ENCODE data around the gene SELENON. TPM values are rescaled to one million over a fixed set of nuclear protein-coding genes. Genes with fewer than 3 reads are reported as not detected.

The SELENON gene
- total RNA-seq, 1 donor from 2014 or later, result 95.7 TPM

- Mint-ChIP-seq H3K36me3 (ENCODE audit: low read depth) (peaks cover 2% of the 10 kb centered on the region), H3K4me1 (ENCODE audit: low read depth) (peaks cover 31% of the 10 kb centered on the region), H3K4me3 (ENCODE audit: unreplicated experiment) (no peak overlapping the region), H3K27ac (ENCODE audit: unreplicated experiment) (no peak overlapping the region), H3K27me3 (ENCODE audit: low read depth) (no peaks in the 10 kb centered on the region), H3K9me3 (ENCODE audit: low read depth) (no peaks in the 10 kb centered on the region)
- TF ChIP-seq, protein P1, sequence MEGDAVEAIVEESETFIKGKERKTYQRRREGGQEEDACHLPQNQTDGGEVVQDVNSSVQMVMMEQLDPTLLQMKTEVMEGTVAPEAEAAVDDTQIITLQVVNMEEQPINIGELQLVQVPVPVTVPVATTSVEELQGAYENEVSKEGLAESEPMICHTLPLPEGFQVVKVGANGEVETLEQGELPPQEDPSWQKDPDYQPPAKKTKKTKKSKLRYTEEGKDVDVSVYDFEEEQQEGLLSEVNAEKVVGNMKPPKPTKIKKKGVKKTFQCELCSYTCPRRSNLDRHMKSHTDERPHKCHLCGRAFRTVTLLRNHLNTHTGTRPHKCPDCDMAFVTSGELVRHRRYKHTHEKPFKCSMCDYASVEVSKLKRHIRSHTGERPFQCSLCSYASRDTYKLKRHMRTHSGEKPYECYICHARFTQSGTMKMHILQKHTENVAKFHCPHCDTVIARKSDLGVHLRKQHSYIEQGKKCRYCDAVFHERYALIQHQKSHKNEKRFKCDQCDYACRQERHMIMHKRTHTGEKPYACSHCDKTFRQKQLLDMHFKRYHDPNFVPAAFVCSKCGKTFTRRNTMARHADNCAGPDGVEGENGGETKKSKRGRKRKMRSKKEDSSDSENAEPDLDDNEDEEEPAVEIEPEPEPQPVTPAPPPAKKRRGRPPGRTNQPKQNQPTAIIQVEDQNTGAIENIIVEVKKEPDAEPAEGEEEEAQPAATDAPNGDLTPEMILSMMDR (IDR thresholded peaks at IDR 0.05), result no peak
- no peak for DNase-seq (ENCODE audit: low spot score)
Measured at GRCh38 chr1:25782608-25783201, 17.3 kb upstream of the SELENON start.

DNA sequence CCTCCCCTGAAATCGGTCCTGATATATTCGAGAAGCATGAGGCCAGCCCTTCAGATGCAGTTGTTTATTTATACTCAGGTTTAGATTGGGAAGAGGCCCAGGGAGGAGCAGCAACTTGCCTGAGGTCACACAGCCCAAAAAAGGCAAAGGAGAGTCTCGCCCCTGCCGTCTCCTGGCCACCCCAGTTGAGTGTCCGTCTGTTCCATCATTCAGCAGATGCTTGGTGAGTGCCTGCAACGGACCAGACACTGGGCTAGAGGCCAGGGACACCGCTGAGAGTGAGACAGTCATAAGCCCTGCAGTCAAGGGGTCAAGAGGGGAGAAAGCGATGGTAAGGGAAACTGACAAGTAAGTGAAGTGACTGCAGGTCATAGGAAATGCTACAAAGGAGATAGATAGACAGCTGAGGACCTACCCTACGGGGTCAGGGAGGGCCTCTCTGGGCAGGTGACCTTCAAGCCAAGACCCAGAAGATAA lies 15.4 kb upstream of the SELENON start:
- TF ChIP-seq, protein P1 (IDR thresholded peaks at IDR 0.05), result no peak
- H3K27ac Mint-ChIP-seq (ENCODE audit: unreplicated experiment), result no peak overlapping the region
- H3K27me3 Mint-ChIP-seq (ENCODE audit: low read depth), result no peaks in the 10 kb centered on the region
- no peaks in the 10 kb centered on the region for H3K9me3 Mint-ChIP-seq (ENCODE audit: low read depth)
- H3K4me1 Mint-ChIP-seq (ENCODE audit: low read depth), result peaks cover 37% of the 10 kb centered on the region
- DNase-seq (ENCODE audit: low spot score), result no peak
- H3K4me3 Mint-ChIP-seq (ENCODE audit: unreplicated experiment), result no peak overlapping the region
- H3K36me3 Mint-ChIP-seq (ENCODE audit: low read depth), result no peaks in the 10 kb centered on the region

- H3K4me1 Mint-ChIP-seq (ENCODE audit: low read depth), result peaks cover 32% of the 10 kb centered on the region
- H3K27me3 Mint-ChIP-seq (ENCODE audit: low read depth), result no peaks in the 10 kb centered on the region
- H3K9me3 Mint-ChIP-seq (ENCODE audit: low read depth), result no peaks in the 10 kb centered on the region
- DNase-seq (ENCODE audit: low spot score), result no peak
- TF ChIP-seq, protein P1 (IDR thresholded peaks at IDR 0.05), result no peak
- H3K36me3 Mint-ChIP-seq (ENCODE audit: low read depth), result no peaks in the 10 kb centered on the region
- H3K27ac Mint-ChIP-seq (ENCODE audit: unreplicated experiment), result no peak overlapping the region
- no peak overlapping the region for H3K4me3 Mint-ChIP-seq (ENCODE audit: unreplicated experiment)
Measured at GRCh38 chr1:25785333-25786067, 14.5 kb upstream of the SELENON start.

DNA sequence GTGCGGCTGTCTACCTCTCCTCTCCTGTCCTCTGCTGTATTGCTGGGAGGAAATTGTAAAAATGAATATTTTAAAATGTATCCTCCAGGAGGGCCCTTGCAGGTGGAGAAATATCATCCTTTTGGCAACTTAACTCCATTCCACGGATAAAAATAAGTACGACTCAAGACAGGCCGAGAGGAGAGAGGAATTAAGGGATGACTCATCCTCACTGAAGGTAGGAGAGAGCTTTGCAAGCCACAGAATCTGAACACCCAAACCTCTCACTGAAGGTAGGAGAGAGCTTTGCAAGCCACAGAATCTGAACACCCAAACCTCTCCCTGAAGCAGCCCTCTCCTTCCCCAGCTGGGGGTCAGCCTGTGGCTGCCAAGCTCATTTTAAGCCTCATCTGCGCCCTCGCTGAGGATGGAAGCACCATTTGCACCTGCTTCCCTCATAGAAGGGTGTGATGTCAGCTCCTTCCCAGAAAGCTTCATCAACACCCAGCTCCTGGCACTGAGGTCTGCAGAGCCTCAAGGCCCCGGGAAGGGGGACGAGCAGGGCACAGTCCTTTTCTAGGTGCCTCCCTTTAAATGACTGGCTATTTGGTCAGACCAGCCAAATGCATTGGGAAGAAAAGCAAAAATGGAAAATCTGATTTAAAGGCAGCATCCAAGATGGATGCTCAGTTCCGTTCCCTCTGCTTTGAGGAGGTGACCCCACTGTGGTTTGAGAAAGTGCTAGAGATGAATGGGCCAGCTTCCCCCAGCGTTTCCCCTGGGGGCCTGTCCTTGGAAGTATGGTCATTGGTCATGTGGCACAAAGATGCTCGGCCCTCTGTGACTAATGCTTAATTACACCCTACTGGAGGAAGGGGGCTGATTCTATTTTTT lies 12.9 kb upstream of the SELENON start:
- peak overlapping the region; percentile 20 for H3K27ac Mint-ChIP-seq (ENCODE audit: unreplicated experiment)
- no peak overlapping the region for H3K4me3 Mint-ChIP-seq (ENCODE audit: unreplicated experiment)
- H3K9me3 Mint-ChIP-seq (ENCODE audit: low read depth), result no peaks in the 10 kb centered on the region
- no peaks in the 10 kb centered on the region for H3K27me3 Mint-ChIP-seq (ENCODE audit: low read depth)
- TF ChIP-seq, protein P1 (IDR thresholded peaks at IDR 0.05), result no peak
- peaks cover 31% of the 10 kb centered on the region for H3K4me1 Mint-ChIP-seq (ENCODE audit: low read depth)
- H3K36me3 Mint-ChIP-seq (ENCODE audit: low read depth), result no peaks in the 10 kb centered on the region
- no peak for DNase-seq (ENCODE audit: low spot score)

DNA sequence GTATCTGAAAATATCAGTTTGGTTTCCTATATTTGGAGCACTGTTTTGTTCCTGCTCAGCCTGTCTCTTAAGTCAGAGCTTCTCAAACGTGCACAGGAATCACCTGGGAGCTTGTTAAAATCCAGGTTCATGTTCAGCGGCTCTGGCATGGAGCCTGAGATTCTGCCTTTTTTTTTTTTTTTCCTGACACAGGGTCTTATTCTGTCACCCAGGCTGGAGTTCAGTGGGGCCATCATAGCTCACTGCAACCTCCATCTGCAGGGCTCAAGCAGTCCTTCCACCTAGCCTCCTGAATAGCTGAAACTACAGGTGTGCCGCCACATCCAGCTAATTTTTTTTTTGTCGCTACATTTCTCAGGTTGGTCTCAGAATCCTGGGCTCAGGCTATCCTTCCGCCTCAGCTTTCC lies 12.2 kb upstream of the SELENON start:
- peaks cover 31% of the 10 kb centered on the region for H3K4me1 Mint-ChIP-seq (ENCODE audit: low read depth)
- no peaks in the 10 kb centered on the region for H3K9me3 Mint-ChIP-seq (ENCODE audit: low read depth)
- no peak for DNase-seq (ENCODE audit: low spot score)
- no peaks in the 10 kb centered on the region for H3K36me3 Mint-ChIP-seq (ENCODE audit: low read depth)
- no peak overlapping the region for H3K4me3 Mint-ChIP-seq (ENCODE audit: unreplicated experiment)
- no peaks in the 10 kb centered on the region for H3K27me3 Mint-ChIP-seq (ENCODE audit: low read depth)
- TF ChIP-seq, protein P1 (IDR thresholded peaks at IDR 0.05), result no peak
- no peak overlapping the region for H3K27ac Mint-ChIP-seq (ENCODE audit: unreplicated experiment)

Measured in chondrocyte (in vitro differentiated cells).